Activated CD8-positive, alpha-beta memory T cell treated with anti-CD3 and anti-CD28 coated beads, Interleukin-2, amount 50 U/mL, for 4 hours (primary cell): ENCODE results near the gene ELOA.
"Not testable (repeated sequence)": the region's sequence is repeated elsewhere in the genome, so short reads cannot be mapped to it uniquely, and the experiment has no call there.

ENCODE experiments used
- DNase-seq: peaks from one replicate; pipeline ENCODE4 v3.0.0-alpha.2; 2020

Gene ELOA

GRCh38 chr1:23736437-23737134 is 6.7 kb upstream of the ELOA start:
- no peak for DNase-seq

- DNase-seq = no peak
Observed at GRCh38 chr1:23741609-23742008, 1.7 kb upstream of the ELOA start.

- no peak for DNase-seq
Observed at GRCh38 chr1:23742670-23743286, 493 bp upstream of the ELOA start.

GRCh38 chr1:23745515-23745914 is 2.2 kb downstream of the ELOA start:
- DNase-seq = no peak

- no peak for DNase-seq
Observed at GRCh38 chr1:23748016-23748415, 4.7 kb downstream of the ELOA start.

GRCh38 chr1:23751050-23751814 is 8.0 kb downstream of the ELOA start:
- DNase-seq = peak; percentile 22

- DNase-seq = no peak
Observed at GRCh38 chr1:23751815-23752200, 8.5 kb downstream of the ELOA start.

- DNase-seq = no peak
Observed at GRCh38 chr1:23752909-23753308, 9.6 kb downstream of the ELOA start.

- no peak for DNase-seq
Observed at GRCh38 chr1:23756676-23757075, 13.4 kb downstream of the ELOA start.

- no peak for DNase-seq
Observed at GRCh38 chr1:23757812-23758211, 14.5 kb downstream of the ELOA start.

- no peak for DNase-seq
Observed at GRCh38 chr1:23759277-23759676, 16.0 kb downstream of the ELOA start.

- DNase-seq = no peak
Observed at GRCh38 chr1:23763041-23763577, 19.8 kb downstream of the ELOA start.

- no peak for DNase-seq
Observed at GRCh38 chr1:23768733-23769132, 25.5 kb downstream of the ELOA start.

- DNase-seq = peak; percentile 89
Observed at GRCh38 chr1:23772049-23772853, 29.0 kb downstream of the ELOA start.

GRCh38 chr1:23772854-23773242 is 29.6 kb downstream of the ELOA start:
- no peak for DNase-seq

GRCh38 chr1:23774174-23774880 is 31.1 kb downstream of the ELOA start:
- DNase-seq = no peak

GRCh38 chr1:23776217-23776616 is 32.9 kb downstream of the ELOA start:
- DNase-seq = no peak

GRCh38 chr1:23777979-23778814 is 34.9 kb downstream of the ELOA start, which contains the start of gene PITHD1:
TSS of gene PITHD1 (plus strand) at chr1:23778418. CDS start at chr1:23778516, 98 bp downstream.
- DNase-seq = peak; percentile 72

- DNase-seq = no peak
Observed at GRCh38 chr1:23779826-23780371, 36.6 kb downstream of the ELOA start.

- not testable (repeated sequence) for DNase-seq
Observed at GRCh38 chr1:23783141-23783540, 39.9 kb downstream of the ELOA start.

- DNase-seq = no peak
Observed at GRCh38 chr1:23784846-23785245, 41.6 kb downstream of the ELOA start.
